K562 (cell line): ENCODE results near the gene ARSK. TPM values are rescaled to one million over a fixed set of nuclear protein-coding genes. Genes with fewer than 3 reads are reported as not detected.

Experiments used
- CBX3 ChIP-seq, 2 experiments: IDR thresholded peaks; 1 replicate in 1 of 2; 2 replicates in 1 of 2; pipeline ENCODE4 v1.6.1; 2012; ENCODE audit warnings: inconsistent platforms in 2 of 2, low read length in 2 of 2, borderline replicate concordance in 1 of 2, control low read depth in 1 of 2
- HMG20B ChIP-seq: fragments of 250-450 bp; sonication (Bioruptor Pico); IDR thresholded peaks from 2 replicates; pipeline ENCODE4 v1.5.0; 2021; ENCODE audit warnings: mild to moderate bottlenecking
- KAT8 ChIP-seq: fragments of 450-650 bp; IDR thresholded peaks from 2 replicates; pipeline ENCODE4 v1.6.1; 2016; ENCODE audit warnings: low read depth, mild to moderate bottlenecking
- LARP7 ChIP-seq: fragments of 450-650 bp; IDR thresholded peaks from 2 replicates; pipeline ENCODE4 v1.6.1; 2016
- NR2C2 ChIP-seq, 2 experiments: fragments of 200-800 bp in 1 of 2; sonication (Bioruptor generic) in 1 of 2; sonication (generic) in 1 of 2; formaldehyde crosslinking in 1 of 2; IDR thresholded peaks; 2 replicates each; pipeline versions ENCODE4 v1.6.1 to v1.8.0; 2016 to 2022; ENCODE audit warnings: mild to moderate bottlenecking in 1 of 2, missing compliant biosample characterization in 1 of 2, missing genetic modification characterization in 1 of 2, missing genetic modification reagents in 1 of 2
- PBX2 ChIP-seq, 2 experiments: IDR thresholded peaks in 1 of 2; conservative IDR thresholded peaks in 1 of 2; 2 replicates each; pipeline ENCODE4 v1.6.1; 2016; ENCODE audit warnings: low read depth in 2 of 2, mild to moderate bottlenecking in 1 of 2, missing compliant biosample characterization in 1 of 2, missing genetic modification characterization in 1 of 2, moderate library complexity in 1 of 2
- SAFB2 ChIP-seq: fragments of 200-400 bp; formaldehyde crosslinking; IDR thresholded peaks from 2 replicates; pipeline ENCODE4 v1.6.1; 2018; ENCODE audit warnings: borderline replicate concordance, low read length, low read depth, moderate library complexity; ENCODE audit not compliant: severe bottlenecking
- SMAD4 ChIP-seq: fragments of 250-450 bp; sonication (Bioruptor Pico); conservative IDR thresholded peaks from 2 replicates; pipeline ENCODE4 v1.8.0; 2021; ENCODE audit warnings: inconsistent platforms, mild to moderate bottlenecking, moderate library complexity
- SMARCC2 ChIP-seq: fragments of 450-650 bp; IDR thresholded peaks from 2 replicates; pipeline ENCODE4 v1.6.1; 2017; ENCODE audit warnings: antibody characterized with exemption, moderate library complexity, mild to moderate bottlenecking, low read depth
- SPI1 ChIP-seq: IDR thresholded peaks from 2 replicates; pipeline ENCODE4 v1.6.1; 2011; ENCODE audit warnings: low read depth, low read length, control low read depth, borderline replicate concordance
- TAL1 ChIP-seq: fragments of 450-650 bp; IDR thresholded peaks from 2 replicates; pipeline ENCODE4 v1.6.1; 2016; ENCODE audit warnings: mild to moderate bottlenecking
- UBTF ChIP-seq, 2 experiments: IDR thresholded peaks; 2 replicates each; pipeline ENCODE4 v1.6.1; 2012; ENCODE audit warnings: improper control_type of control experiment in 2 of 2, low read depth in 2 of 2, low read length in 2 of 2, borderline replicate concordance in 1 of 2
- USF2 ChIP-seq: sonication (generic); formaldehyde crosslinking; IDR thresholded peaks from 2 replicates; pipeline ENCODE4 v1.5.0; 2020; ENCODE audit warnings: missing genetic modification reagents
- ZBTB34 ChIP-seq: fragments of 250-450 bp; sonication (Bioruptor Pico); IDR thresholded peaks from 2 replicates; pipeline ENCODE4 v1.8.0; 2021; ENCODE audit warnings: mild to moderate bottlenecking, moderate library complexity
- ZNF395 ChIP-seq: fragments of 200-800 bp; sonication (Bioruptor generic); IDR thresholded peaks from 2 replicates; pipeline ENCODE4 v1.6.1; 2017; ENCODE audit warnings: missing genetic modification characterization, missing compliant biosample characterization
- ZNF511 ChIP-seq: sonication (generic); formaldehyde crosslinking; IDR thresholded peaks from 2 replicates; pipeline ENCODE4 v1.8.0; 2022; ENCODE audit warnings: mild to moderate bottlenecking, missing genetic modification reagents
- polyA plus RNA-seq, 8 experiments: library from polyadenylated mRNA; depleted of rRNA in 4 of 8; stranded (reverse) in 5 of 8; unstranded in 3 of 8; fragments of >200 nt; fragmentation: Nextera tagmentation in 2 of 8; fragmentation: Illumina TruSeq in 1 of 8; extraction: Ambion mirVana in 2 of 8; extraction: Trizol in 1 of 8; gene quantifications; 2 replicates each; pipeline versions ENCODE4 v1.2.1 to v1.2.3, GENCODE V29; 2011 to 2014; ENCODE audit warnings: inconsistent platforms in 1 of 8, missing spikeins in 1 of 8
- total RNA-seq, 7 experiments: library from RNA; depleted of rRNA in 6 of 7; stranded (reverse); fragments of >200 nt in 6 of 7; fragmentation: Illumina TruSeq in 2 of 7; extraction: Trizol in 2 of 7; gene quantifications; 2 replicates each; pipeline versions ENCODE4 v1.2.1 to v1.2.3, GENCODE V29; 2011 to 2021; ENCODE audit warnings: low replicate concordance in 1 of 7

ARSK gene
- total and polyA plus RNA-seq, 9 of the 15 experiments (the other 6 are each of a cell fraction or from before 2014, with no cell fraction given) = 2.7 to 9.4 (median 7.1) TPM

GRCh38 chr5:95613514-95613913 lies 58.6 kb downstream of the ARSK start (continued):
- no peak for TF ChIP-seq SAFB2
- TF ChIP-seq UBTF (IDR thresholded peaks at IDR 0.05; ENCODE audit: borderline replicate concordance in 1 of 2, low read depth in 2 of 2, low read length in 2 of 2) = no peak
- no peak for TF ChIP-seq KAT8
- no peak for TF ChIP-seq ZNF395 (CRISPR knock-in tag)
- TF ChIP-seq USF2 (CRISPR knock-in tag) = no peak
- no peak for TF ChIP-seq ZNF511 (CRISPR knock-in tag)
- no peak for TF ChIP-seq SPI1
- peak in 1 of 2 experiments; percentile 79; a peak in 2 of 3 replicates for TF ChIP-seq CBX3 (IDR thresholded peaks at IDR 0.05; ENCODE audit: borderline replicate concordance in 1 of 2, low read length in 2 of 2)
- no peak for TF ChIP-seq TAL1
- TF ChIP-seq NR2C2 (CRISPR knock-in tag; IDR thresholded peaks at IDR 0.05) = no peak
- no peak for TF ChIP-seq NR2C2 (tag; IDR thresholded peaks at IDR 0.05)
- TF ChIP-seq HMG20B (CRISPR knock-in tag) = no peak
- no peak for TF ChIP-seq LARP7
- no peak for TF ChIP-seq SMAD4 (CRISPR knock-in tag)
- no peak for TF ChIP-seq ZBTB34 (CRISPR knock-in tag)
- no peak for TF ChIP-seq SMARCC2
- no peak for TF ChIP-seq PBX2 (CRISPR knock-in tag; IDR thresholded peaks at IDR 0.05; ENCODE audit: low read depth)
- 0 out of 2 replicates have a peak, but pooled peaks have one; percentile 12 for TF ChIP-seq PBX2 (tag; conservative IDR thresholded peaks at IDR 0.05; ENCODE audit: low read depth)
